Mesenchymal stem cell (in vitro differentiated cells and primary cell): ENCODE data around the gene PRRC2B.
A peak's percentile ranks its signal among the peaks of the same experiment; 100 is the strongest.

Experiments
- DNase-seq: peaks from one replicate; pipeline ENCODE4 v3.0.0-alpha.2; 2013
- H2AFZ ChIP-seq: one replicate; pipeline ENCODE4 v1.6.1; 2013; ENCODE audit warnings: low read depth, mild to moderate bottlenecking, control low read depth, inconsistent platforms, low read length, moderate library complexity
- H2AK5ac ChIP-seq: 2 replicates; pipeline ENCODE4 v1.6.1; 2013; ENCODE audit warnings: low read length, moderate library complexity, mild to moderate bottlenecking, inconsistent platforms; ENCODE audit not compliant: severe bottlenecking
- H2BK120ac ChIP-seq: one replicate; pipeline ENCODE4 v1.6.1; 2013; ENCODE audit warnings: low read depth, mild to moderate bottlenecking, inconsistent platforms, low read length, moderate library complexity
- H2BK12ac ChIP-seq, 2 experiments: one replicate each; pipeline ENCODE4 v1.6.1; 2013; ENCODE audit warnings: inconsistent platforms in 2 of 2, low read length in 2 of 2, mild to moderate bottlenecking in 2 of 2, moderate library complexity in 2 of 2, control low read depth in 1 of 2
- H2BK15ac ChIP-seq: one replicate; pipeline ENCODE4 v1.6.1; 2013; ENCODE audit warnings: mild to moderate bottlenecking, low read depth, inconsistent platforms; ENCODE audit not compliant: poor library complexity, severe bottlenecking
- H2BK5ac ChIP-seq: 2 replicates; pipeline ENCODE4 v1.6.1; 2013; ENCODE audit warnings: low read depth, mild to moderate bottlenecking, low read length, control low read depth, inconsistent platforms; ENCODE audit not compliant: poor library complexity, severe bottlenecking
- H3K14ac ChIP-seq, 2 experiments: one replicate each; pipeline ENCODE4 v1.6.1; 2013; ENCODE audit warnings: inconsistent platforms in 2 of 2, low read length in 2 of 2, control low read depth in 1 of 2, mild to moderate bottlenecking in 1 of 2, moderate library complexity in 1 of 2
- H3K18ac ChIP-seq, 2 experiments: one replicate each; pipeline ENCODE4 v1.6.1; 2013; ENCODE audit warnings: inconsistent platforms in 2 of 2, low read length in 2 of 2, control low read depth in 1 of 2, low read depth in 1 of 2, mild to moderate bottlenecking in 1 of 2
- H3K23ac ChIP-seq, 2 experiments: one replicate each; pipeline ENCODE4 v1.6.1; 2013; ENCODE audit warnings: inconsistent platforms in 2 of 2, low read length in 2 of 2, mild to moderate bottlenecking in 2 of 2, moderate library complexity in 2 of 2, control low read depth in 1 of 2
- H3K27ac ChIP-seq: 2 replicates; pipeline ENCODE4 v1.5.1; 2013; ENCODE audit warnings: mild to moderate bottlenecking, moderate library complexity, low read length, control low read depth, inconsistent platforms; ENCODE audit not compliant: poor library complexity, severe bottlenecking
- H3K27me3 ChIP-seq, 2 experiments: 2 replicates each; pipeline versions ENCODE4 v1.6.1 to v1.7.0; 2013; ENCODE audit warnings: low read length in 2 of 2, mild to moderate bottlenecking in 2 of 2, moderate library complexity in 2 of 2, control low read depth in 1 of 2, inconsistent platforms in 1 of 2; ENCODE audit not compliant: control insufficient read depth in 1 of 2, insufficient read depth in 1 of 2
- H3K36me3 ChIP-seq, 2 experiments: 2 replicates each; pipeline versions ENCODE4 v1.6.1 to v1.7.0; 2013; ENCODE audit warnings: low read length in 2 of 2, control low read depth in 1 of 2, inconsistent platforms in 1 of 2, low read depth in 1 of 2, mild to moderate bottlenecking in 1 of 2; ENCODE audit not compliant: insufficient read depth in 2 of 2, control insufficient read depth in 1 of 2
- H3K4ac ChIP-seq, 2 experiments: one replicate each; pipeline ENCODE4 v1.6.1; 2013; ENCODE audit warnings: inconsistent platforms in 2 of 2, low read length in 2 of 2, mild to moderate bottlenecking in 2 of 2, moderate library complexity in 2 of 2, control low read depth in 1 of 2, low read depth in 1 of 2
- H3K4me1 ChIP-seq: 2 replicates; pipeline ENCODE4 v1.6.1; 2013; ENCODE audit warnings: low read depth, low read length, control low read depth; ENCODE audit not compliant: control insufficient read depth, insufficient read depth
- H3K4me2 ChIP-seq: 2 replicates; pipeline ENCODE4 v1.6.1; 2013; ENCODE audit warnings: low read length, mild to moderate bottlenecking, inconsistent platforms; ENCODE audit not compliant: poor library complexity, severe bottlenecking
- H3K4me3 ChIP-seq, 2 experiments: 2 replicates each; pipeline versions ENCODE4 v1.5.1 to v1.7.0; 2013; ENCODE audit warnings: low read length in 2 of 2, mild to moderate bottlenecking in 2 of 2, control low read depth in 1 of 2, low read depth in 1 of 2; ENCODE audit not compliant: insufficient read depth in 1 of 2
- H3K79me1 ChIP-seq: replicated peaks from 2 replicates; pipeline ENCODE4 v1.6.1; 2013; ENCODE audit warnings: mild to moderate bottlenecking, control low read depth, low read length, inconsistent platforms; ENCODE audit not compliant: poor library complexity, severe bottlenecking
- H3K9ac ChIP-seq: 2 replicates; pipeline ENCODE4 v1.7.0; 2013; ENCODE audit warnings: mild to moderate bottlenecking, low read length, moderate library complexity
- H3K9me3 ChIP-seq: 2 replicates; pipeline ENCODE4 v1.7.0; 2013; ENCODE audit warnings: mild to moderate bottlenecking, low read length; ENCODE audit not compliant: control insufficient read depth
- H4K8ac ChIP-seq: one replicate; pipeline ENCODE4 v1.6.1; 2013; ENCODE audit warnings: inconsistent platforms, mild to moderate bottlenecking, low read length, moderate library complexity
- H4K91ac ChIP-seq: one replicate; pipeline ENCODE4 v1.6.1; 2013; ENCODE audit warnings: mild to moderate bottlenecking, low read length, inconsistent platforms
- WGBS: methylation state at CpG from one replicate; pipeline ENCODE4 v1.1.7; 2013; ENCODE audit warnings: mixed read lengths; 5-methylcytosine and 5-hydroxymethylcytosine counted together

Gene PRRC2B

DNA sequence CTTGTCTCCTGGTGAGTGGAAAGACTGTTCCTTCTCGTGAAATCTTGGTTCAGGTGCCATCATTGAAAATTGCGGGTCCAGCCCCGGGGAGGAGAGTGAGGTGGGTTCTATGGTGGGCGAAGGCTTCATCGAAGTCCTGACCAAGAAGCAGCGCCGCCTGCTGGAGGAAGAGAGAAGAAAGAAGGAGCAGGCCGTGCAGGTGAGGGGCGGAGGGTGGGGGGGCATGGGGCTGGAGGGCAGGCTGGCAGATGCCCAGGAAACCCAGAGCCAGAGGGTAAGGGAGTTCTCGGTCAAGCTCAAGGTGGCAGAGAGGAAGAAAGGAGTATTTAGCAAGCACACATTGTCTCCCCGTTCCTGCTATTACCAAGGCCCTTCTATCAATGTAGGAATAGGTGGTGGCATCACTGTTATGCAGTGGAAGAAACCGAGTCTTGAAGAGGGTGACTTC is 84.6 kb downstream of the PRRC2B start:
- 70% methylated on average over 10 of the region's 12 CpGs for WGBS
- Histone ChIP-seq H2BK15ac (no peak overlapping the region), H3K27me3 (no peaks in the 10 kb centered on the region), H4K91ac (no peak overlapping the region), H3K79me1 (peaks cover 53% of the 10 kb centered on the region), H3K23ac (no peak overlapping the region), H2BK5ac (no peak overlapping the region), H3K4me3 (no peak overlapping the region), H3K14ac (no peak overlapping the region), H3K27ac (no peak overlapping the region), H4K8ac (no peak overlapping the region), H2BK12ac (no peak overlapping the region), H3K9me3 (no peaks in the 10 kb centered on the region), H2AFZ (no peak overlapping the region), H3K4ac (no peak overlapping the region), H3K18ac (no peak overlapping the region), H2BK120ac (no peak overlapping the region), H2AK5ac (no peak overlapping the region), H3K36me3 (peaks cover 94 to 97% of the 10 kb centered on the region in 2 experiments), H3K9ac (no peak overlapping the region), H3K4me1 (peaks cover under 1% of the 10 kb centered on the region), H3K4me2 (no peak overlapping the region)
- peak; percentile 38 for DNase-seq

DNA sequence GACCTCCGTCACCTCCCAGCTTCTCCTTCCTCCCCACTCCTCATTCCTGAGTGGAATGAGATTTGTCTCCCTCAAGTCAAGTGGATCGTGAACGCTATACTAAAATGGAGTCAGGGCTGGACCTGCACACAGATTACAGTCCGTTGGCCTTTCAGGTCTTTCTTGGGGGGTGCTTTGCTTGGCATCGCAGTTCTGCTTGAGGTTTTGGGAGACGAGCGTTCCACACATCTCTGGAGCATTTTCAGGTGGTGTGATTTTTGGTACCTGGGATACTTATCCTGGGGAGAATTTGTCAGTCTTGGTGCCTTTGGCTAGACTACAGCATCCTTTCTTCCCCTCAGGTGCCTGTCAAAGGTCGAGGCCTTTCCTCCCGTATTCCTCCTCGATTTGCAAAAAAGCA is 85.0 kb downstream of the PRRC2B start:
- H3K4me2 ChIP-seq, result no peak overlapping the region

DNA sequence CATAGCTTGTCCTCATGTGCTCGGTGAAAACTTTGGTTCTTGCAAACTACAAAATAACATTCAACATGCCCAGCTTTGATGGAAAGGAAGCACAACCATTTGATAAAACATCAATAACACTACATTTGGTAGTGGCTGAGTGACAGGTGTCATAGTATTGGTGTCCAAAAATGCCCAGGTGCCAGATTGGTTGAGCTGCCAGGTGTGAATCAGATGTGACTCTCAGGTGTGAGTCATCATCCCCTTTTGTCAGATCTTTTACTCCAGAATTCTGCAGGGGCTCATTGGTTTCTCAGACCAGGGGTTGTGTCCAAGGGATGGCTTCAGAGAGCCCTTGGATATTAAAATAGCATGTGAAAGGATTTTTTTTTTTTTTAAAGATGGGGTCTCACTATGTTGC is 86.4 kb downstream of the PRRC2B start:
- no peak overlapping the region for H4K8ac ChIP-seq
- H2BK15ac ChIP-seq, result no peak overlapping the region
- H3K4me2 ChIP-seq, result no peak overlapping the region
- no peak for DNase-seq
- peaks cover 61% of the 10 kb centered on the region for H3K79me1 ChIP-seq
- H3K4me1 ChIP-seq, result no peaks in the 10 kb centered on the region
- H2BK12ac ChIP-seq, result no peak overlapping the region
- no peak overlapping the region for H2AFZ ChIP-seq
- H3K36me3 ChIP-seq, result peaks cover 95 to 97% of the 10 kb centered on the region in 2 experiments
- H3K27ac ChIP-seq, result no peak overlapping the region
- no peaks in the 10 kb centered on the region for H3K9me3 ChIP-seq
- 100% methylated on average over 1 of the region's 1 CpG for WGBS
- H4K91ac ChIP-seq, result no peak overlapping the region
- no peak overlapping the region for H2BK120ac ChIP-seq
- no peak overlapping the region for H3K4ac ChIP-seq
- H3K14ac ChIP-seq, result no peak overlapping the region
- no peak overlapping the region for H2AK5ac ChIP-seq
- no peak overlapping the region for H3K4me3 ChIP-seq
- no peak overlapping the region for H3K9ac ChIP-seq
- H3K23ac ChIP-seq, result no peak overlapping the region
- H3K18ac ChIP-seq, result no peak overlapping the region
- H3K27me3 ChIP-seq, result no peaks in the 10 kb centered on the region
- H2BK5ac ChIP-seq, result no peak overlapping the region

More for the DNA sequence above, 85.0 kb downstream of the PRRC2B start:
- no peak overlapping the region for H3K18ac ChIP-seq
- H2BK15ac ChIP-seq, result no peak overlapping the region
- peaks cover 57% of the 10 kb centered on the region for H3K79me1 ChIP-seq
- H2BK5ac ChIP-seq, result no peak overlapping the region
- no peaks in the 10 kb centered on the region for H3K27me3 ChIP-seq
- no peak overlapping the region for H2BK12ac ChIP-seq
- H3K14ac ChIP-seq, result no peak overlapping the region
- H3K4me1 ChIP-seq, result no peaks in the 10 kb centered on the region
- no peak overlapping the region for H2BK120ac ChIP-seq
- no peak overlapping the region for H3K27ac ChIP-seq
- 97% methylated on average over 10 of the region's 10 CpGs for WGBS
- peaks cover 94 to 97% of the 10 kb centered on the region in 2 experiments for H3K36me3 ChIP-seq
- H3K9me3 ChIP-seq, result no peaks in the 10 kb centered on the region
- no peak overlapping the region for H2AK5ac ChIP-seq
- no peak overlapping the region for H2AFZ ChIP-seq
- H3K4me3 ChIP-seq, result no peak overlapping the region
- no peak overlapping the region for H3K4ac ChIP-seq
- no peak overlapping the region for H4K8ac ChIP-seq
- no peak overlapping the region for H3K9ac ChIP-seq
- no peak overlapping the region for H3K23ac ChIP-seq
- DNase-seq, result no peak
- H4K91ac ChIP-seq, result no peak overlapping the region

DNA sequence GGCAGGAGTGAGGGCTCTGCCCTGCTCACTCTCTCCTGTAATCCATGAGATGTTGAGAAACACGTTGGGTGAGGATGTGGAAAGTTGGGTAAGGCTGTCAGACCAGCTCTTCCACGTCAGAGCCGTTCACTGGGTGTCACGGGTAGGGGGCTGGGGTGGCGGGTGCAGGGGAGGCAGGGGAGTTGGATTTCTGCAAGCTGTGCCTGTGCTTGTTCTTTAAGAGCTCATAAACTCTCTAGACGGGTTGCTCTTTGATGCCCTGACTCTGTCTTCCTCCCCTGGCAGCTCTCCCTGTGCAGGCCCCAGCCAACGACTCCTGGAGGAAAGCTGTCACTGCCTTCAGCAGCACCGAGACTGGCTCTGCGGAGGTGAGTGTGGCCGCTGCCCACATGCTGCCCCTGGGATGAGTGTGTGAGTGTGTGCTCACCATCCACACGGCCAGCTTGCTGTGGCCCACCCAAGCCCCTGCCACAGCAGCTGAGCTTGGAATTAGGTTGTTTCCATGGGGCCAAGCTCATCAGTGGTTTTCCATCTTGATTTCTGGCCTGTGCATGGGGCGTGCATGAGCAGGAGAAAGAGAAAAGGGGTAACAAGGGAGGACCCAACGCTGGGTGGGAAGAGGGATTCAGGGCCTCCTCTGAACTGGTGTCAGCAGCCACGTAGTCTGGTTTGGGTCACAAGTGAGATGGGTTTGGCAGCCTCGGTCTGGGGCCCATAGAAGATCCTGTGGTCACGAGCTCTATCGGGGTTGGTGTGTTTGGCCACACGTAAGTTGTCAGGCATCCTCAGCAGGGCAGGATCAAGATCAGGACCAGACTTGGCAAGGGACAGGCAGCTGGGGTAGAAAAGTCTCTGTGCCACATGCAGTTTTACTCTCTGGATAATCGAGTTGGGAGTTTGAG is 87.8 kb downstream of the PRRC2B start:
- no peak overlapping the region for H3K14ac ChIP-seq
- H2BK120ac ChIP-seq, result no peak overlapping the region
- no peak overlapping the region for H2BK12ac ChIP-seq
- no peak overlapping the region for H3K27ac ChIP-seq
- peaks cover 58% of the 10 kb centered on the region for H3K79me1 ChIP-seq
- H2AFZ ChIP-seq, result no peak overlapping the region
- no peaks in the 10 kb centered on the region for H3K27me3 ChIP-seq
- H4K91ac ChIP-seq, result no peak overlapping the region
- DNase-seq, result no peak
- WGBS, result 94% methylated on average over 19 of the region's 19 CpGs
- peaks cover 94 to 97% of the 10 kb centered on the region in 2 experiments for H3K36me3 ChIP-seq
- no peak overlapping the region for H3K4ac ChIP-seq
- H3K9ac ChIP-seq, result no peak overlapping the region
- H3K9me3 ChIP-seq, result no peaks in the 10 kb centered on the region
- no peak overlapping the region for H4K8ac ChIP-seq
- H2BK15ac ChIP-seq, result no peak overlapping the region
- no peak overlapping the region for H2BK5ac ChIP-seq
- H3K18ac ChIP-seq, result no peak overlapping the region
- H3K4me3 ChIP-seq, result no peak overlapping the region
- no peak overlapping the region for H3K4me2 ChIP-seq
- H3K4me1 ChIP-seq, result no peaks in the 10 kb centered on the region
- no peak overlapping the region for H2AK5ac ChIP-seq
- no peak overlapping the region for H3K23ac ChIP-seq
